ENCODE measurements around the gene PHPT1. TPM values are rescaled to one million over a fixed set of nuclear protein-coding genes. Genes with fewer than 3 reads are reported as not detected.

PHPT1 gene
- total and polyA plus RNA-seq, 2 of the 13 experiments (the other 11 are each of a cell fraction or from before 2014, with no cell fraction given), result 189 to 192 TPM

DNA sequence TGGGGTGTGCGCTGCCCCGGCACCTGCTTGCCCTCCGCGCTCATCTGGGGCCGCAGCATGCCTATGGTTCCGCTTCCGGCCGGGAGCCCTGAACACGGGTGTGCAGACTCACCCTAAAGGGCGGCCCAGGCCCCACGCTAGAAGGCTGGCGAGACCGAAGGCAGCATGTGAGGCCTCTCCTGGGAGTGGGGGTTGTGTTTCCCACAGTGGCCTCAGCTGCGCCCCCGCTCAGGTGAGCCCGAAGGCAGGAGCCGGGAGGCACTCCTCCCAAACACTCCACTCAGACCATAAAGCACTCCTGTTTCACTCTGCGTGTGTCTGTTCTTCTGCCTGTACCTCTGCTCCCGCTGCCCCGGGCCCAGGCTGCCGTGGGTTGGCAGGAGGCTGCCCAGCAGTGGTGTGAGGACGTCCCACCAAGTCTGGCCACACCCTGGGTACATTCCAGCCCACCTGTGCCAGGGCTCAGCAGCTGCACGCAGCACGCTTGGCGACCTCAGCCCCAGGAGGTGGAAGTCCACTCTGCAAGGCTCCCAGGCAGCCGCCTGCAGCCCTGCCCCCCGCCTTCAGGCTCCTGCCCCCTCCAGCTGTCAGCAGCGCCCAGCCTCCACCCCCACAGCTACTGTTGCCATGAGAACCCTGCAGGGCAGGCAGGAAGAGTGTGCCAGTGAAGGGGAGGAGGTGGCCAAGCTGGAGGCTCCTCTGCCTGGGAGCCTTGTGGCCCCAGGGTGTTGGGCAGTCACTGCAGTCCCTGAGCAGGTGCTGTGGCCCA lies 8.1 kb upstream of the PHPT1 start (continued):
- TF ChIP-seq, protein P1, sequence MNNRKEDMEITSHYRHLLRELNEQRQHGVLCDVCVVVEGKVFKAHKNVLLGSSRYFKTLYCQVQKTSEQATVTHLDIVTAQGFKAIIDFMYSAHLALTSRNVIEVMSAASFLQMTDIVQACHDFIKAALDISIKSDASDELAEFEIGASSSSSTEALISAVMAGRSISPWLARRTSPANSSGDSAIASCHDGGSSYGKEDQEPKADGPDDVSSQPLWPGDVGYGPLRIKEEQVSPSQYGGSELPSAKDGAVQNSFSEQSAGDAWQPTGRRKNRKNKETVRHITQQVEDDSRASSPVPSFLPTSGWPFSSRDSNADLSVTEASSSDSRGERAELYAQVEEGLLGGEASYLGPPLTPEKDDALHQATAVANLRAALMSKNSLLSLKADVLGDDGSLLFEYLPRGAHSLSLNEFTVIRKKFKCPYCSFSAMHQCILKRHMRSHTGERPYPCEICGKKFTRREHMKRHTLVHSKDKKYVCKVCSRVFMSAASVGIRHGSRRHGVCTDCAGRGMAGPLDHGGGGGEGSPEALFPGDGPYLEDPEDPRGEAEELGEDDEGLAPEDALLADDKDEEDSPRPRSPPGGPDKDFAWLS (CRISPR knock-in tag; IDR thresholded peaks at IDR 0.05; ENCODE audit: borderline replicate concordance), result no peak; the same call in 1 of the 2 replicates
- TF ChIP-seq ZNF766 (CRISPR knock-in tag; IDR thresholded peaks at IDR 0.05; ENCODE audit: borderline replicate concordance), result no peak
- TF ChIP-seq REL (CRISPR knock-in tag; conservative IDR thresholded peaks at IDR 0.05), result peak; percentile 87
- TF ChIP-seq CCAR2 (optimal IDR thresholded peaks at IDR 0.05; ENCODE audit: low read depth, low read length), result no peak
- TF ChIP-seq ZBTB7B (CRISPR knock-in tag; IDR thresholded peaks at IDR 0.05), result no peak; the same call in 1 of the 2 replicates
- no peak for TF ChIP-seq GFI1 (CRISPR knock-in tag; IDR thresholded peaks at IDR 0.05; ENCODE audit: borderline replicate concordance)
- TF ChIP-seq SOX13 (IDR thresholded peaks at IDR 0.05), result peak; percentile 25; the same call in 1 of the 2 replicates
- TF ChIP-seq SOX13 (CRISPR knock-in tag; conservative IDR thresholded peaks at IDR 0.05 in 1 of 2, IDR thresholded peaks at IDR 0.05 in 1 of 2), result no peak
- TF ChIP-seq ZNF367 (CRISPR knock-in tag; IDR thresholded peaks at IDR 0.05; ENCODE audit: borderline replicate concordance), result no peak
- TF ChIP-seq, protein P2, sequence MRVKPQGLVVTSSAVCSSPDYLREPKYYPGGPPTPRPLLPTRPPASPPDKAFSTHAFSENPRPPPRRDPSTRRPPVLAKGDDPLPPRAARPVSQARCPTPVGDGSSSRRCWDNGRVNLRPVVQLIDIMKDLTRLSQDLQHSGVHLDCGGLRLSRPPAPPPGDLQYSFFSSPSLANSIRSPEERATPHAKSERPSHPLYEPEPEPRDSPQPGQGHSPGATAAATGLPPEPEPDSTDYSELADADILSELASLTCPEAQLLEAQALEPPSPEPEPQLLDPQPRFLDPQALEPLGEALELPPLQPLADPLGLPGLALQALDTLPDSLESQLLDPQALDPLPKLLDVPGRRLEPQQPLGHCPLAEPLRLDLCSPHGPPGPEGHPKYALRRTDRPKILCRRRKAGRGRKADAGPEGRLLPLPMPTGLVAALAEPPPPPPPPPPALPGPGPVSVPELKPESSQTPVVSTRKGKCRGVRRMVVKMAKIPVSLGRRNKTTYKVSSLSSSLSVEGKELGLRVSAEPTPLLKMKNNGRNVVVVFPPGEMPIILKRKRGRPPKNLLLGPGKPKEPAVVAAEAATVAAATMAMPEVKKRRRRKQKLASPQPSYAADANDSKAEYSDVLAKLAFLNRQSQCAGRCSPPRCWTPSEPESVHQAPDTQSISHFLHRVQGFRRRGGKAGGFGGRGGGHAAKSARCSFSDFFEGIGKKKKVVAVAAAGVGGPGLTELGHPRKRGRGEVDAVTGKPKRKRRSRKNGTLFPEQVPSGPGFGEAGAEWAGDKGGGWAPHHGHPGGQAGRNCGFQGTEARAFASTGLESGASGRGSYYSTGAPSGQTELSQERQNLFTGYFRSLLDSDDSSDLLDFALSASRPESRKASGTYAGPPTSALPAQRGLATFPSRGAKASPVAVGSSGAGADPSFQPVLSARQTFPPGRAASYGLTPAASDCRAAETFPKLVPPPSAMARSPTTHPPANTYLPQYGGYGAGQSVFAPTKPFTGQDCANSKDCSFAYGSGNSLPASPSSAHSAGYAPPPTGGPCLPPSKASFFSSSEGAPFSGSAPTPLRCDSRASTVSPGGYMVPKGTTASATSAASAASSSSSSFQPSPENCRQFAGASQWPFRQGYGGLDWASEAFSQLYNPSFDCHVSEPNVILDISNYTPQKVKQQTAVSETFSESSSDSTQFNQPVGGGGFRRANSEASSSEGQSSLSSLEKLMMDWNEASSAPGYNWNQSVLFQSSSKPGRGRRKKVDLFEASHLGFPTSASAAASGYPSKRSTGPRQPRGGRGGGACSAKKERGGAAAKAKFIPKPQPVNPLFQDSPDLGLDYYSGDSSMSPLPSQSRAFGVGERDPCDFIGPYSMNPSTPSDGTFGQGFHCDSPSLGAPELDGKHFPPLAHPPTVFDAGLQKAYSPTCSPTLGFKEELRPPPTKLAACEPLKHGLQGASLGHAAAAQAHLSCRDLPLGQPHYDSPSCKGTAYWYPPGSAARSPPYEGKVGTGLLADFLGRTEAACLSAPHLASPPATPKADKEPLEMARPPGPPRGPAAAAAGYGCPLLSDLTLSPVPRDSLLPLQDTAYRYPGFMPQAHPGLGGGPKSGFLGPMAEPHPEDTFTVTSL (CRISPR knock-in tag; IDR thresholded peaks at IDR 0.05; ENCODE audit: borderline replicate concordance), result no peak
- TF ChIP-seq, protein P3, sequence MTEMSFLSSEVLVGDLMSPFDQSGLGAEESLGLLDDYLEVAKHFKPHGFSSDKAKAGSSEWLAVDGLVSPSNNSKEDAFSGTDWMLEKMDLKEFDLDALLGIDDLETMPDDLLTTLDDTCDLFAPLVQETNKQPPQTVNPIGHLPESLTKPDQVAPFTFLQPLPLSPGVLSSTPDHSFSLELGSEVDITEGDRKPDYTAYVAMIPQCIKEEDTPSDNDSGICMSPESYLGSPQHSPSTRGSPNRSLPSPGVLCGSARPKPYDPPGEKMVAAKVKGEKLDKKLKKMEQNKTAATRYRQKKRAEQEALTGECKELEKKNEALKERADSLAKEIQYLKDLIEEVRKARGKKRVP (CRISPR knock-in tag; IDR thresholded peaks at IDR 0.05), result no peak
- peak; percentile 67 for TF ChIP-seq TARDBP (CRISPR knock-in tag; IDR thresholded peaks at IDR 0.05)
- 0 out of 2 replicates have a peak, but pooled peaks have one; percentile 15 for TF ChIP-seq NCOA2 (CRISPR knock-in tag; IDR thresholded peaks at IDR 0.05)

All from HepG2 (cell line).